ENCODE measurements around the gene STARD5. TPM values are rescaled to one million over a fixed set of nuclear protein-coding genes. Genes with fewer than 3 reads are reported as not detected.
"Not testable (repeated sequence)": the region's sequence is repeated elsewhere in the genome, so short reads cannot be mapped to it uniquely, and the experiment has no call there.

Gene STARD5
- total RNA-seq, 3 donors from 2014 or later = 16.6 to 38.9 (median 33.4) TPM

DNA sequence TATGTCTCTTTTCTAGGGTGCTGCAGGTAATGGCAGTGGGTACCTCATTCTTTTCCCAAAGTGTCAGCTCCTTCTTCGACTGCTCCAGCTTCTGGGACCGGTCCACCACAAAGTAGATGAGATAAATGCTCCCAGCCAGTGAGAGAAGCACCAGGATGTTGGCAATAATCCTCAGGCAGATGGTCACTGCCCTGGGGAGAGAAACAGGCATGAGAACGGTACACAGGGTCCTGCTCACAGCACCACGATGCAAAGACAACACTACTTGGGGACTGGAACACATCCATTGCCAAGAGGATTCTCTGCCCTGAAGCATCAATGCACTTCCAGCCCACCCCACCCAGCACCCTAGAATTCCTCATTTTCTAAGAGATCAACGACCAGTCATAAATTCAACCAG, 27.7 kb upstream of the STARD5 start:
- Histone ChIP-seq H3K9me3 (no peaks in the 10 kb centered on the region), H3K4me3 (no peak overlapping the region), H3K4me1 (ENCODE audit: low read depth) (no peaks in the 10 kb centered on the region), H3K36me3 (ENCODE audit: low read depth) (no peaks in the 10 kb centered on the region)
- DNase-seq (no peak), ATAC-seq (no peak)
- intact Hi-C loops (cut with DNase I, micrococcal nuclease) = no loop called here
- TF ChIP-seq, protein P1, sequence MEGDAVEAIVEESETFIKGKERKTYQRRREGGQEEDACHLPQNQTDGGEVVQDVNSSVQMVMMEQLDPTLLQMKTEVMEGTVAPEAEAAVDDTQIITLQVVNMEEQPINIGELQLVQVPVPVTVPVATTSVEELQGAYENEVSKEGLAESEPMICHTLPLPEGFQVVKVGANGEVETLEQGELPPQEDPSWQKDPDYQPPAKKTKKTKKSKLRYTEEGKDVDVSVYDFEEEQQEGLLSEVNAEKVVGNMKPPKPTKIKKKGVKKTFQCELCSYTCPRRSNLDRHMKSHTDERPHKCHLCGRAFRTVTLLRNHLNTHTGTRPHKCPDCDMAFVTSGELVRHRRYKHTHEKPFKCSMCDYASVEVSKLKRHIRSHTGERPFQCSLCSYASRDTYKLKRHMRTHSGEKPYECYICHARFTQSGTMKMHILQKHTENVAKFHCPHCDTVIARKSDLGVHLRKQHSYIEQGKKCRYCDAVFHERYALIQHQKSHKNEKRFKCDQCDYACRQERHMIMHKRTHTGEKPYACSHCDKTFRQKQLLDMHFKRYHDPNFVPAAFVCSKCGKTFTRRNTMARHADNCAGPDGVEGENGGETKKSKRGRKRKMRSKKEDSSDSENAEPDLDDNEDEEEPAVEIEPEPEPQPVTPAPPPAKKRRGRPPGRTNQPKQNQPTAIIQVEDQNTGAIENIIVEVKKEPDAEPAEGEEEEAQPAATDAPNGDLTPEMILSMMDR (IDR thresholded peaks at IDR 0.05) = no peak

DNA sequence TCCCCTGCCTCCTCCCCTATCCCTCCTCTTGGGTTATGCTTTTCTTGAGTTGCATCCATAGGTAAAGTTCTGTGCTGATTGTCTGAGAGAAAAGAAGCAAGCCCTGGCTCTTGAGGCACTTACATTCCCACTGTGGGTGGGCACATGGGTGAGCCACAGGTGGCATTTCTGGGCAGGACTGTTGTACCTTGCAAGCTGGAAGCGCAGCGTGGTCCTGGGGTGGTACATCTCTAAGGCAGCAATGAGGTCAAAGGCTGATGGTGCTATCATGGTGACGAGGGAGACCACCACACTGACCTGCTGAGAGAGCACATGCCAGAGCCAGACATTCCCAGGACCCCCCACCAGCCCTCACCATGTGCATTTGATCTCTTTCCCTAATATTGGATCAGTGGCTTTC, 25.3 kb upstream of the STARD5 start:
- H3K4me1 ChIP-seq (ENCODE audit: low read depth) = no peaks in the 10 kb centered on the region
- no peak for DNase-seq
- no peak for ATAC-seq
- H3K4me3 ChIP-seq = no peak overlapping the region
- TF ChIP-seq, protein P1 (IDR thresholded peaks at IDR 0.05) = no peak
- intact Hi-C loops (cut with DNase I, micrococcal nuclease) = no loop called here
- no peaks in the 10 kb centered on the region for H3K36me3 ChIP-seq (ENCODE audit: low read depth)
- H3K9me3 ChIP-seq = no peaks in the 10 kb centered on the region

DNA sequence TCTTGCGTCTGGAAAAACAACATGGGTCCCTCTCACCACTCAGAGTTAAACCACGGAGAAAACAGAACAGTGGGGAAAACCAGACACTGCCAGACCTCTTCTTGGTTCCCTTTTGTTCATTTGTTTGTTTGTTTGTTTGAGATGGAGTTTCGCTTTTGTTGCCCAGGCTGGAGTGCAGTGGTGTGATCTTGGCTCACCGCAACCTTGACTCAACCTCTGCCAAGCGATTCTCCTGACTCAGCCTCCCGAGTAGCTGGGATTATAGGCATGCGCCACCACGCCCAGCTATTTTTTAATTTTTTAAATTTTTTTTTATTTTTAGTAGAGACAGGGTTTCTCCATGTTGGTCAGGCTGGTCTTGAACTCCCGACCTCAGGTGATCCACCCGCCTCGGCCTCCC, 24.8 kb upstream of the STARD5 start:
- H3K9me3 ChIP-seq; ATAC-seq; H3K36me3 ChIP-seq (ENCODE audit: low read depth); H3K4me3 ChIP-seq; H3K4me1 ChIP-seq (ENCODE audit: low read depth); intact Hi-C loops (cut with DNase I, micrococcal nuclease); DNase-seq: not testable (repeated sequence)

DNA sequence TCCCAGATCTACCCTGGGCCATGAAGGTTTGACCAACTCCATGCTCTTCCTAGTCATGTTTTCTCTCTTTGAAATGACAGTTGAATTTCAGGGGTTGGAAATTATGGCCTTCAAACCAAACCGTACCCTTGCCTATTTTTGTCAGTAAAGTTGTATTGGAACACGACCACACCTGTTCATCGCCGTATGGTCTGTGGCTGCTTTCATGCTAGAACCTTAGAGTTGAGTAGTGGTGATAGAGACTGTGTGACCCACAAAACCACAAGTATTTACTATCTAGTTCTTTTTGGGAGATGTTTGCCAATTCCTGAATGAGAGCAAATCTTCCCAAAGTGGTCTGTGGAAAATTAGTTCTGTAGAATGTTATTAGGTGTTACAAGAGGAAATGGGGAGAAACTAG, 24.0 kb upstream of the STARD5 start:
- intact Hi-C loops (cut with DNase I, micrococcal nuclease) = no loop called here
- H3K9me3 ChIP-seq = no peaks in the 10 kb centered on the region

GRCh38 chr15:81346611-81347010, 22.7 kb upstream of the STARD5 start:
- Histone ChIP-seq H3K9me3 (no peaks in the 10 kb centered on the region), H3K36me3 (ENCODE audit: low read depth) (no peaks in the 10 kb centered on the region), H3K4me1 (ENCODE audit: low read depth) (no peaks in the 10 kb centered on the region), H3K4me3 (no peak overlapping the region)
- TF ChIP-seq, protein P1 (IDR thresholded peaks at IDR 0.05) = no peak
- ATAC-seq (no peak), DNase-seq (no peak)
- intact Hi-C loops (cut with DNase I, micrococcal nuclease) = no loop called here

More for the DNA sequence above, 24.0 kb upstream of the STARD5 start:
- ATAC-seq = no peak
- no peaks in the 10 kb centered on the region for H3K36me3 ChIP-seq (ENCODE audit: low read depth)
- no peaks in the 10 kb centered on the region for H3K4me1 ChIP-seq (ENCODE audit: low read depth)
- TF ChIP-seq, protein P1 (IDR thresholded peaks at IDR 0.05) = no peak
- no peak overlapping the region for H3K4me3 ChIP-seq
- no peak for DNase-seq

- ATAC-seq (no peak), DNase-seq (no peak)
- Histone ChIP-seq H3K9me3 (no peaks in the 10 kb centered on the region), H3K4me1 (ENCODE audit: low read depth) (no peaks in the 10 kb centered on the region), H3K4me3 (no peak overlapping the region), H3K36me3 (ENCODE audit: low read depth) (no peaks in the 10 kb centered on the region)
- intact Hi-C loops (cut with DNase I, micrococcal nuclease) = no loop called here
- TF ChIP-seq, protein P1 (IDR thresholded peaks at IDR 0.05) = no peak
Observed at GRCh38 chr15:81343371-81343770, 19.4 kb upstream of the STARD5 start.

All from mucosa of descending colon (tissue), 3 donors.